Activated T-helper 1 cell treated with Interleukin-2 at 50 U/mL for 16 hours (primary cell): Measurements from ENCODE around the gene HOGA1.

ENCODE experiments used
- DNase-seq: peaks from one replicate; pipeline ENCODE4 v3.0.0-alpha.2; 2020; ENCODE audit warnings: low read depth

HOGA1 gene

DNA sequence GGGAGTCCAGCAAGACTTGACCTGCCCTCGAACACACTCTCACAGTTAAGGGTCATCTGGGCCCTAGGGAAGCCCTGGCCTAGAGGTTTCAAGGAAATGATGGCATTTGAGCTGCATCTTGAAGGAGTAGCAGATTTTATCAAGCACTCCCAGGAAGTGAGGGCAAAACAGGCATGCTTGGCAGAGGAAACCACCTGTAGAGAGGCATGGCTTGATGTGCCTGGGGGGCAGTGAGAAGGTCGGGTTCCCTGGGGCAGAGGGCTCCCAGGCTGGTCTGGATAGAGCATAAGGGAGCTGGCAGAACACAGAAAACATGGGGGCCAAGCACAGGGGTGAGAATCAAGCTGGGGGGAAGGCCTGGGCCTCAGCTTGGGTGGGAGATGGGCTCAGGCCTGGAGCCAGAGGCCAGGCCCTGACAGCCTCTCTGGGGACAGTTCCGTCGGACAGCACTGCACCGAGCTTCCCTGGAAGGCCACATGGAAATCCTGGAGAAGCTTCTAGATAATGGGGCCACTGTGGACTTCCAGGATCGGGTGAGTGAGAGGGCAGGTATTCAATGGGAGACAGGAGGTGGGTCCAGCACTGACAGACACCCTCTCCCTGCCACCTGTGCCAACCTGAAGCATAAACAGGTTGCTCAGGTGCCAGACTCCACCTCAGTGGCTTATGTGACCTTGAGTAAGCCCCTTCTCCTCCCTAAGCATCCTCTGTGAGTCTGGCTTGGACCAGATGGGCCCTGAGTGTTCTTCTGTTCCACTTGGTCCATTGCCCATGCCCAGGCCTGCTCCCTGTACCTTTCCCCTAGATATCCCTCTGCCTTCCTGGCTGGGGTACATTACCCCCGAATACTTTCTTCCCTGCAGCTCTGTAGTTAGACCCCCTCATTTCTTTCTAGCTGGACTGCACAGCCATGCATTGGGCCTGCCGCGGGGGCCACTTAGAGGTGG is 3.5 kb upstream of the HOGA1 start:
- DNase-seq: no peak

DNA sequence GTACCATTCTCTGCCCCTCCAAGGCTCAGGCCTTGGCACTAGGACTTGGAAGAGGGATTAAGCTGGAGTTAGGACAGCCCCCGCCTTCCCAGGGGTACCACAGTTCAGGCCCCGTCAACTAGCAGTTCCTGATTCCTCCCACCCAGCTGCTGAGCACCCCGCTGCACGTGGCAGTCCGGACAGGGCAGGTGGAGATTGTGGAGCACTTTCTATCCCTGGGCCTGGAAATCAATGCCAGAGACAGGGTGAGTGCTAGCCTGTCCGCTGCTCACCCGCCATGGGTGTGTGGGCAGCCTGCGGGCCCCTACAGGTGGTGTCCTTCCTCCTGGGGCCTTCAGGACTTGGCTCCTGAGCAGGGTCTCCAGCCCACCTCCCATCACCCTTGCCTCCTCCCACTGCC is 2.0 kb upstream of the HOGA1 start:
- DNase-seq: no peak

GRCh38 chr10:97583476-97583875 is 713 bp upstream of the HOGA1 start:
- no peak for DNase-seq

DNA sequence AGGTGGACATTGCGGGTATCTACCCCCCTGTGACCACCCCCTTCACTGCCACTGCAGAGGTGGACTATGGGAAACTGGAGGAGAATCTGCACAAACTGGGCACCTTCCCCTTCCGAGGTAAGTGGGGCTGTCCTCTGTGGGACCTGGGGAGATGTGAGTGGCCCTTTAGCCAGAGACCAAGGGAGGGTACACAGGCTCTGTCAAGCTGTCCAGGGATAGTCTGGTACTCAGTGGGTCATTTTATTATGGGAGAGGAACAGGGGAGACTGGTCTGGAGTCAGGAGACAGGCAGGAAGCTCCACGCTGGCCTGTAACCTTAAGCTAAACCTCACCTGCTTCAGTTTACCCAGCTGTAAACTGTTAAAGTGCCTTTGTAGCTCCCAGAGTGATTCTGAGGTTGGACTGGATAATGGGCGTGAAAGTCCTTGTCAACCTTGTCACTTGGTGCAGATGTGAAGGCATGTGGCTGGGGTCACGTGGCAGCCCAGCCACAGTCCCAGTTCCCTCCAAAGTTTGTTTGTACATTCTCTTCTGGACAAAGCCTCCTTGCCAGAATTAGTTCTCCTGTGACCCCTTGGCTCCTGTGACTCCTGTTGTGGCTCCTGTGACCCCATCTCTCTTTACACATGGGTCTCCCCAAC is 729 bp downstream of the HOGA1 start:
- DNase-seq: no peak

- no peak for DNase-seq
These were observed 1.2 kb downstream of the HOGA1 start for GRCh38 chr10:97585439-97585811.

GRCh38 chr10:97587183-97587582 is 3.0 kb downstream of the HOGA1 start:
- DNase-seq: no peak

- DNase-seq: no peak
These were observed 5.3 kb downstream of the HOGA1 start, which contains the start of gene C10orf62 for GRCh38 chr10:97589479-97589878. Gene C10orf62, plus strand, starts transcription at chr10:97589721. Its CDS starts 177 bp downstream, at chr10:97589898.

- no peak for DNase-seq
These were observed 6.0 kb downstream of the HOGA1 start for GRCh38 chr10:97590082-97590747.

GRCh38 chr10:97590748-97591495 is 6.7 kb downstream of the HOGA1 start:
- no peak for DNase-seq

DNA sequence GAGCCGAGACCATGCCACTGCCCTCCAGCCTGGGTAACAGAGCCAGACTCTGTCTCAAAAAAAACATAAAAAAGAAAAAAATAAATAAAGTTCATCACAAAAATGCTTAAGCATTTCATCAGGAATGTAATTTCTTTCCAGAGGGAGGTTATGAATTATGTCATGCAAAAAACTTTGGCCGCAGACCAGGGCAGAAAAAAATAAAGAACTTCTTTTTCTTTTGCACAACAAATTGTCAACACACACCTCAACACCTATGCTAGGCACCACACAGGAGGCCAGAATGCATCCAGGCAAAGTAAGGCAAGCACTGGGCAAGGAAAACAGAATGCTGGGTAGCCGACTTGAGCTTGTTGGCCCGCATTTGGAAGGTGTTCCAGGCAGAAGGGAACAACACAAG is 9.2 kb downstream of the HOGA1 start:
- no peak for DNase-seq

DNA sequence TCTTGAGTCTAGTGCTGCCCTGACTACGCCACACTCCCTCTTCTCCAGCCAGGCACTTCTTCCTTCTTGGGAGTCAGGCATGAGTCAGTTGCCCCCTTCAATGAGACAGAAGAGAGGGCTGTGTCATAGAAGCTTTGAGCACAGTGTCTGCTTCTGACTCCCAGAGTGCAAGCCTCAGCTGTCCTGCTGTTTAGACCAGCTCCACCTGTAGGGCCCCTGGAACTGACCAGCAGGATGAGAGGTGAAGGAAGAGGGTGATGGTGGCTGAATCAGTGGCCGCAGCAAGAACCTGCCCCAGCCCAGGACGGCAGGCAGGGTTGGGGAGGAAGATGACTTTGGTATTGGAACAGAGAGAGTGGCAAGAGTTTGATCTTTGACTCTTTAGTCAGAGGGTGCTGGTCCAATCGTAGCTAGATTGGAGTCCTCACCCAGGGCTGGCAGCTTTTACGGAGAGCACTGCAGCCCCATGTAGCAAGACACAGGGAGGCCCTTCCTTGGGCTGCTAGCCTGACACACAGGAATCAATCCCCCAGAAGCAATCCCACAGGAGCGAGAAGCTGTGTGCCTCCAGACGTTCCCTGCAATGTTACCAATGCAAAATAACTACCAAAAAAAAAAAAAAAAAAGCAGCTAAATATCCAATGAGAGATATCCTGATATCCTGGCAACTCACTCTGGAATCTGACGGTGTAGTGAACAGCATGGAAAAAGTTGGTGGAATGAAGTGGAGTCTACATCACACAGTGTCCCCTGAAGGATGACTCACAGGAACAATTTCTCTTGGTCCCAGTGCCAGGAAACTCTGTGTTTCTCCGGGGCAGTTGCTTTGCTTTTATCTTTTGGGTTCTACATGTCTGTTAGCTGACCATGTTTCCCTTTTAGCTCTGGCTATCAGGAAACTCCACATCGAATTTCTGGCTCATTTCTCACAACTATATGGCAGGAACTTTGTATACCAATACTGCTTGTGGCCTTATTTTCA is 12.2 kb downstream of the HOGA1 start:
- DNase-seq: no peak

GRCh38 chr10:97597778-97598177 is 13.6 kb downstream of the HOGA1 start:
- no peak for DNase-seq

GRCh38 chr10:97598407-97599271 is 14.4 kb downstream of the HOGA1 start:
- DNase-seq: no peak

GRCh38 chr10:97599272-97599619 is 15.1 kb downstream of the HOGA1 start:
- DNase-seq: no peak

- no peak for DNase-seq
These were observed 16.4 kb downstream of the HOGA1 start for GRCh38 chr10:97600616-97601015.

GRCh38 chr10:97601268-97602215 is 17.4 kb downstream of the HOGA1 start:
- DNase-seq: no peak

GRCh38 chr10:97607095-97607636 is 23.0 kb downstream of the HOGA1 start:
- DNase-seq: no peak

GRCh38 chr10:97608991-97609561 is 24.9 kb downstream of the HOGA1 start:
- no peak for DNase-seq
